8988T (cell line): Measurements from ENCODE around the gene VANGL2.

Experiments used
- DNase-seq: peaks from one replicate; pipeline ENCODE4 v3.0.0; 2011

The VANGL2 gene

DNA sequence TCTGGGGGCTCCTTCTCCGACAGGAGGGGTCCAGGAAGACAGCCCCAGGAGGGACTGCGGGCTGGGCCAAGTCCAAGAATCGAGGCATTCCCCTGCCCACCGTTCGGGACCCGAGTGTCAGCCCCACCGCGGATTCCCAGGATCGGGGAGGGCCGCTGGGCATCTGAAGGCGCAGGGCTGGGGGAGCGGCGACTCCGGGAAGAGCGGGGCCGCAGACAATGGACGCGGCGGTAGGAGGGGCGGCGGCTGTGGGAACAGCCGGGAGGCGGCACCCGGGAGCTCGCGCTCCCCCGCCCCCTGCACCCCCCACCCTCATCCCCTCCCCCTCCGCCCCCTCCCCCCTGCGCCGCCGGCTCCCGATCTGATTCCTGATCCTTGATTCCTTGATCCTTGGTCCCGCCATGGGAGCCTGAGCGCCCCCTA lies at the start of gene VANGL2:
VANGL2 (plus strand) TSS at position 342 of the 423 bp plus-strand sequence. CDS start 15,274 bp downstream, outside the sequence.
- peak; percentile 88 for DNase-seq

DNA sequence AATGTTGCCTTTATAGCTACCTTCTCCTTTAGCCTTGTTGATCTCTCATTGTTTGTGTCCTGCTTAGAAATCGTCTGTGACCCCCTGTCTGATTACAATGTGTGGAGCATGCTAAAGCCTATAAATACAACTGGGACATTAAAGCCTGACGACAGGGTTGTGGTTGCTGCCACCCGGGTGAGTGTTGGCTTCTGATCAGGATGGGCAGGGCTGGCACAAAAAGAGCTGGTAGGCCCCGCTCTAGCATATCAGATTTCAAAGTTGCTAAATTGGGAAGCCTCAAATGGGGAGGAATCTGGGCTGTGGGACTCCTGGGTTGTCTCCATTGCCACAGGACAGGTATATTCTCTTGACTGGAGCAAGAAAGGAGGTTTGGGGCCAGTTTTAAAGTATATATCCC lies 48.7 kb upstream of the VANGL2 start:
- DNase-seq: no peak

DNA sequence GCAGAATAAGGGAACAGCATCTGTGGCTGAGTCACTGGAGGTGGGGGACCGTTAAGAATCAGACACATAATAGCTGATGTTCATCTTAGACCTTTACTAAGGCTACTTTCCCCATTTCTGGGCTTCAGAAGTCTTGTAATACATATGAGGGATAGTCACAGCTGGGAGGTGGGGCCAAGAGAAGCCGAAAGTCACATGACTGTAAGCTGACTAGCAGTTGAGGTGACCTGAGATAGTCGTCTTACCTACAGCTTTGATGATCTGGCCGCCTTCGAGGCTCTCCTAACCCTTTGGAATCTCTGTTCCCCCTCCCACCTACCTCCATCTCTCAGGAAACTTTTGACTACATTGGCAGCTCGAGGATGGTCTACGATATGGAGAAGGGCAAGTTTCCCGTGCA lies 47.8 kb upstream of the VANGL2 start:
- no peak for DNase-seq

DNA sequence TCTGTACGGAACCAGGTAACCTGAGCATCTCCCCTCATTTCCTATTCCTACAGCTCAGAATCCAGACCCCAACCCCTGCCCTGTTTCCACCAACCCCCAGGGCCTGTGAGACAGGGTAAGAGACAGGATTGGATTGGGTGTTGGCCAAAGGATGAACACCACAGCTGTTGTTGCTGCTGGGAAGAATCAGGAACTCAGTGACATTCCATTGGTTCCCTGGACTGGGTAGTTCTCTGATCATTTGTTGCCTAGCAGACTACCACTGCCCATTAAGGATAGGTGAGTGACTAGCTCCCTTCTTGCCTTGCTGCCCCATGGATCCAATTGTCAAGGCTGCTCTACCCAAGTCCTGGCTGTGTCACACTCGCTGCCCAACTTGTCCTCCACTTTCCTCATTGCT lies 47.1 kb upstream of the VANGL2 start:
- DNase-seq: no peak

DNA sequence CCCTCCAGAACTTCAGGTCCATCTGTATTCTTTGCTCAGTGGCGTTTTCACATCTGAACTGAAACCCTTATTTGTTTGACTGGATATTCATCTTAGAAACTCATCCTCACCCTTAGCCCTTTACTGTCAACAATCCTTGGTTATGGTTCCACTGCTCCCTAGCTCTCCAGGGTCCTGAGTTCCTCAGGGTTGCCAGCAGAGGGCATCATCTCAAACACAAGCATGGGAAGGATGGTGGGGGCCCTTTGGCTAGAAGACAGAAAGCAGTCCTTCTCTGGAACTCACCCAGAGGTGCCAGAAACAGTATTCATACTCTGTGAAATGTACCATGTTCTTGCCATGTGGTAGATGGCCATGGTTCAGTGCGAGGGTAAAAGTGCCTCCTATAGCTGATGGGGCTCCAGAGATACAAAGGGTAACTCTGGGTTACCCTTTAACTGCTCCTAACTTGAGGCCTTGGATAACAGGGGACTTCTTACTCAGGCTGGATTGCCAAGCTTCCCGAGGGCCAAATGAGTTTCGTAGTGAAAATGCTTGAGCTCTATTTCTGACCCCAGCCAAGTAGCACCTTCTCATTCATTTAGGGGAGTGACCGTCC lies 45.9 kb upstream of the VANGL2 start:
- no peak for DNase-seq

DNA sequence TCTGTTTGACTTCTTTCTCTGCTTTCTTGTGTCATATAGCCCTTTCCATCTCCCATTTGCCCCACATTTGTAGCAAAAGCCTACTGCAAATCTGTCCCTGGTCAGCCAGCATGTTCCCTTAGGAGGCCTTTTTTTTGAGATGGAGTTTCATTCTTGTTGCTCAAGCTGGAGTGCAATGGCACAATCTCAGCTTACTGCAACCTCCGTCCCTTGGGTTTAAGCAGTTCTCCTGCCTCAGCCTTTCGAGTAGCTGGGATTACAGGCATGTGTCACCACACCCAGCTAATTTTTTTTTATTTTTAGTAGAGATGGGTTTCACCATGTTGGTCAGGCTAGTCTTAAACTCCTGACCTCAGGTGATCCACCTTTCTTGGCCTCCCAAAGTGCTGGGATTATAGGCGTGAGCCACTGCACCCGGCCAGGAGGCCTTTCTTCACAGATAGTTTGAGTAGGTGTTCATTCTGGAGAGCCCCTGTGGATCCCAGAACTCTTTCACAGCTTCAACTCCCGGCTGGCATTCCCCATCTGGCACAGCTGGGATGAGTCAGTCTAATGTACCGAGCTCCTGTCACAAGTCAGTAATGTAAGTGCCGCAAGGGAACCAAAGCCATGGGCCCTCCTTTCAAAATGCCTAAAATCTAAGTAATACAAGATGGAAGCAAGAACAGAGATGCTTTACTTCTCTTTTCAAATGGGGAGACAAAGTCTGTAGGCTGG lies 42.9 kb upstream of the VANGL2 start:
- DNase-seq: no peak

DNA sequence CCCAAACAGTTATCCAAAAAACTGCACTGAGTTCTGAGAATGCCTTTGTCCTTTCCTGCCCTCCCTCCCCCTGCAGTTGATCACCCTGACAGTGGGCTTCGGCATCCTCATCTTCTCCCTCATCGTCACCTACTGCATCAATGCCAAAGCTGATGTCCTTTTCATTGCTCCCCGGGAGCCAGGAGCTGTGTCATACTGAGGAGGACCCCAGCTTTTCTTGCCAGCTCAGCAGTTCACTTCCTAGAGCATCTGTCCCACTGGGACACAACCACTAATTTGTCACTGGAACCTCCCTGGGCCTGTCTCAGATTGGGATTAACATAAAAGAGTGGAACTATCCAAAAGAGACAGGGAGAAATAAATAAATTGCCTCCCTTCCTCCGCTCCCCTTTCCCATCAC lies 42.3 kb upstream of the VANGL2 start:
- DNase-seq: no peak

DNA sequence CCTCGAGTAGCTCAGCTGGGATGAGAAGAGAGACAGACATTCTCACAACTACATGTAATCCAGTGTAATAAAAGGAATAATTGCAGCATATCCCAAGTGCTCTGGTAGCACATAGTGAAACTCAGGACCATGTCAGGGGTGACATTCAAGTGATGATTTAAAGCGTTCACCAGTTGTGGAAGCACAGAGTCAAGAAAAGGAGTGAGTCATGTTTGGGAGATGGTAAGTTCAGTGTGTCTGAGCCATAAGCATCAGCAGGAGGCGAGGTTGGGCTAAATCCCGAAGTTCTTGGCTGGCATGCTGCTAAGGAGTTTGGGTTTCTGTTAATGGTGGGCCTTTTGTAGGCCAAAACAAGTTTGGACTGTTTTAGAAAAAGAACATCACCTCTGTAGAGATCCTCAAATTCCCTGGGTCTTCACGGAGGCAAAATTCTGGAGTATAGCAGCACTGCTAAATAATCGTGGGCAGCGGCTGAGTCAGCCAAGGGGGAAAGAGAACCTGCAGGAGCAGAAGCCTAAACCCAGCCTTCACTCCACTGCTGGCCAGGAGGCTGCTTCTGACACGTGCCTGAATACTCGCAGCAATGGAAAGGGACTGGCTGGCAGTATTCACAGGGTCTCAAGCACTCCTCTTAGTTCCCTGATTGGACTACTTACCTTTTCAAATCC lies 40.7 kb upstream of the VANGL2 start:
- DNase-seq: no peak

DNA sequence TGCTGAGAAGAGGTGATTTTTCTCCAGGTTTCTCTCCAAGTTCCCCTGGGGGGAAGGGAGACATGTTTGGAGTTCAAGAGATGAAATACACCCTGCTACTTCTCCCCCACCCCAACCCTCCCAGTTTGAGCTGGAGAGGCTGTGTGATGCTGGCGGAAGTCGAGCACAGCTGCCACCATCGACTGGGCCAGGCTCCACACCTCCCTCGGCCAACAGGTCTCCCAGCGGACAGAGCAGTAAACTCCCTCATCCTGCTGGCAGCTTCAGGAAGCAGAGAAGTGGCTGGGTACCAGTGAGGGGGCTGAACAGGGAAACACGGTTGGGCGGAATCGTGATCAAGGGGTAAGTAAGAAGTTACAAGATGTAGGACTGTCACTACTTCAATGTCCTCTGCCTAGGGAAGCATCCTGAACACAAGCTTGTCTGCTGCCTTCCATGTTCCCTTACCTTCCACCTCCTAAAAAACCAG lies 40.1 kb upstream of the VANGL2 start:
- DNase-seq: no peak

DNA sequence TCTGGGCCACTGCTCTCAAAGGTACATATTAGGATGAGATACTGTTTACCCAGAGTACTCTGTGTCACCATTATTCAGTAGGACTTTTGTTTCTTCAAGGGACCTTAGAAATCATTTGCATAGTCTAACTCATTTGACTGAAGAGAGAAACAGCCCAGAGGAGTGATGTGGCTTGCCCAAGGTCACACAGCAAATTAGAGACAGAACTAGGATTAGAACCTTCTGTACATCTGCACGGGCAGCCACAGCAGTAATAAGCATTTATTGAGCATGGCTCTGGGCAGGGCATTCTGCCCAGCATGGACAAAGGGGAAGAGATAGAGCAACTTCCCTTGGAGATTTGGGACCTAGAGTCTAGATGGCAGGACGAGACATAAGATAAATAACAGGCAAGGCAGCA lies 39.2 kb upstream of the VANGL2 start:
- no peak for DNase-seq

DNA sequence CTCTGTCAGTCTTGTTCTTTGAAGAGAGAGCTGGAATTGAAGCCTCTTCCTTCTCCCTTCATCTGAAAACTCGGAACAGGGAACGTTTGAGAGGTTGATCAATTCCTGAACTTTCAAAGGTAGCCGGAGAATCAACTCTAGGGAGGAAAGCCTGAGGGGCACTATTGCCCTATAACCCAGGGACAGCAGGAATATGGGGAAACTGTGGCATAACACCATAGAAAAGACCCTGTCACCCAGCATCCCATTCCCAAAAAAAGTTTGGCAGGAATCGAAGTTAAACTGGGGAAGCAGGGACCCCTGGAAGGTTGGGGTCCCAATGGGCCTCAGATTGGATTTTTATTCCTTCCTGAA lies 38.6 kb upstream of the VANGL2 start:
- no peak for DNase-seq

DNA sequence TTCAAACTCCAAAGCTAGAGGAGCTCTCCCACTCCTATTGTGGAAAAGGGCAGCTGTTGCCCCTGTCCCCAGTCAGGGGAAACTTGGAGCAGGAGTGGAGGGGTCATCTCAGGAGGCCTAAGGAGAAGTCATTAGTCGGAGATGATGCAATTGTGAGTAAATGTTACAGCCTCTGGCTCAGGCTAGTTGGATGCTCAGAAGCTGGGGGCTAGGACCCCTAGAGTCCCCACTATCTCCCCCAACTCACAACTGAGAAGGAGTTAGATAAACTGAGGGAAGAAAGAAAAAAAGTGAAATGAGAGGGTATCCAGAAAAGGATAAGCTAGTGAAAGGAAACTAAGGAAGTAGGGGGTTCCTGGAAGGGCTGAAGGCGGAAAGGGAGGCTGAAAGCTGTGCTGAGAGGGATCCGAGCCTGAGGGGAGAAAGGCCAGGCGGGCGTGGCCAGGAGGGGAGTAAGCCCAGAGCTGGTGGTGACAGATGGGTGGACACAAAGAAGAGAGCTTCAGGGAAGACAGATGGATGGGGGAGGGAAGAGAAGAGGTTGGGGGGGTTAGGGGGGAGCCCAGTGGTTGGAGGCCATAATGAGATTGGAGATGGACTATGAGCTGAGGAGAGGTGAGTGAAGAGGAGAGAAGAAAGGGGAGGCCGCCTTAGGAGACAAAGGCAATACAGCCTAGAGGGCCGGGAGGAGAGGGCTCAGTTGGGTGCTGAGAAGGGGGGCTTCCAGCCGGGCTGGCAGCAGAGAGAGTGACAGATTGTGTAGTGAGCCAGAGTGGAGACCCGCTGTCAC lies 38.0 kb upstream of the VANGL2 start:
- no peak for DNase-seq

DNA sequence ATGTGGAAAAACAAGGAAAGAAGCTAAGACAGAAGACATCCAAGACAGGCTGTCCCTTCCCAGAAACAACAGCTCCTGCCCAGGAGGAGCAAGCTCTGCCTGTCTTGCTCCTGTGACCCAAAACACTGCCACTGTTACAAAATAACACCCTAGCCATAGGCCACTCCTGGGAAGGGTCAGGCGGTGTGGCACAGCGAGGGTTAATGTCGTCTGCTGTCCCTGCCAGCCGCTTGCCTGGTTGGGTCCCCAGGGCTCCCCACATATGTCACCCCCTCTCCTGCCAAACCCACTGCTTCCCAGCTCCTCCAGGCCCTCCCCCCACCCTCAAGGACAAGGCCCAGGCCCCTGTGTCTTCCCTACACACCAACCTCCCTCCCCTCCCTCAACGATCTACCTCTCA lies 37.4 kb upstream of the VANGL2 start:
- no peak for DNase-seq

DNA sequence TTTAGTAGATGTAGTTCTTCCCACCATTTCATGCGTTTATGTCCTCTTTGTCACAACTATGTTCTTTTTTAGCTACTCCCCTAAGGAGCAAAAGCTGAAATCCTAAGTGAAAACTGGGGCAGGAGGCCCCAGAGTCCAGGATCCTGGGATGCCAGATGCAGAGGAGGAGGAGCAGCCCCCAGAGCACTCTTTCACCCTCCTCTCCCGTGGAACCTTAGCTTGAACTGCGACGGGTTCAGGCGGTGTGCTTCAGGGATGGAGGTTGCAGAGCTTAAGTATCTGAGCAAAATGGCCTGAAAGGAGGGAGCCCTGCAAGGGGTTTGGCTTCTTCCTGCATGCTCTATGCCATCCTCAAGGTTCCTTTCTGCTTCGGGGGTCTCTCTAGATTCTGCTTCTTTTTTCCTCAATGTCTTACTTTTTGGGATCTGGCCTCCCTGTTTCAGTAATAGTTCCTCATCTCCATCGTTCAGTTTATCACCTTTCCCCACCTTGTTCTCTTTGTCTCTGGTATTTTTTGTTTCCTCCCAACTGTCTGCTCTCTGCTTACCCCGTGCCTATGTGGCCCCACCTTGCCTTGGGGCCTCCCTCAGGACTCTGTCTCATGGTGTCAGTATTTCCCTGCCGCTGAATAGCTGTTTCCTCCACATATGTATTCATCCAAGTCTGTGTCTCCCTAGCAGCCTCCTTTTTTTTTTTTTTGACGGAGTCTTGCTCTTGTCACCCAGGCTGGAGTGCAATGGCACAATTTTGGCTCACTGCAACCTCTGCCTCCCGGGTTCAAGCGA lies 36.2 kb upstream of the VANGL2 start:
- no peak for DNase-seq

DNA sequence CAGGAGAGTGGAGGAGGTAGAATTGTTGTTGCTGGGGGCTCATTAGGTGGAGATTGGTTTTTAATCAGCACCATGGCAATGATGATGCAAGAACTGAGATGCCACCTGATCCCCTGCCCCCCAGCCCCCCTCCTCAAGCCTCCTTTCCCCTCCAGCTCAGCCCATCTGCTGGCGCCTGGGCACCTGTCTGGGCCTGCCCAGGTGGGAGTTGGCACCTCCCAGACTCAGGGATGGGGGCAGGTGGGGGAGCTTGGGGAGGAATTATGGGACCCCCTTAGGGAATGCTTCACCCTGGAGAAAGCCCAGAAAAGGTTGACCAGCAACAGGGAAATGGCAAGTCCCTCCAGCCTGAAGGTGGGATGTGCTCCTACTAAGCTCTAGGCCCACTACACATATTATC lies 35.0 kb upstream of the VANGL2 start:
- DNase-seq: no peak

DNA sequence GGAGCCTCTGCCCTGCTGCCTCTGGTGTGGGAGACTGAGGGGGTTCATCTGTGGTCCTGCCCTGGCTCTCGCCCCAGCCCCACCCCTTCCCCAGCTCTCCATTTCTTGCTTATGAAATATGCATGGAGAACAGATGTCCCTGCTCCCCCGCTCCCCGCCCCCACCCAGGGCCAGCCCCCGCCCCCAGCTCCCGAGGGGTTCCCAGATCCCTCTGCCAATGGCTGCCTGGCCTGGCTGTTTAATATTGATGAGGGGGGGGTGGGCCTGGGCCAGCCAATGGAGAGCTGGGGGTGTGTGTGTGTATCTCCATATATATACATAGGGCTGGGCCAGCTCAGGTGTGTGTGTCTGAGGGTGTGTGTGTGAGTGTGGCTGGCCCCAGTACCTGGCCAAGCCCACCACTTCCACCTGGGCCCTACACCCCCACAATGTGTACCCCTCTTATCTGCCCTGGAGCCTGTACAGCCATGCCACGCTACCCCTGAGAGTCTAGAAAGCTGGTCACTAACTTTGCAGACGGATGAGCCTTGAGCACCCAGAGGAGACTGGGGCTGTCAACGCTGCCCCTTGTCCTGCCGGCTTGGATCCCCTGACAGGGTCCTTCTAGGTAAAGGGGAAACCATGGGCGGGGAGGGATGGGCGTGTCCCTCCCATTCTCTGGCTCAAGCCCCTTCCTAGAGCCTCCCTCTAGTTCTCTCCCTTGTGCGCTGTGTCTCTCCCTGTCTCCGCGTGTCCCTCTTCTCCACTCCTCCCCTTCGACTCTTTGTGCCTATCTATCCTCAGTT lies 33.4 kb upstream of the VANGL2 start, which contains the start of gene NHLH1:
NHLH1 (plus strand) TSS at position 341 of the 785 bp plus-strand sequence. CDS start 3,661 bp downstream, outside the sequence.
- no peak for DNase-seq

DNA sequence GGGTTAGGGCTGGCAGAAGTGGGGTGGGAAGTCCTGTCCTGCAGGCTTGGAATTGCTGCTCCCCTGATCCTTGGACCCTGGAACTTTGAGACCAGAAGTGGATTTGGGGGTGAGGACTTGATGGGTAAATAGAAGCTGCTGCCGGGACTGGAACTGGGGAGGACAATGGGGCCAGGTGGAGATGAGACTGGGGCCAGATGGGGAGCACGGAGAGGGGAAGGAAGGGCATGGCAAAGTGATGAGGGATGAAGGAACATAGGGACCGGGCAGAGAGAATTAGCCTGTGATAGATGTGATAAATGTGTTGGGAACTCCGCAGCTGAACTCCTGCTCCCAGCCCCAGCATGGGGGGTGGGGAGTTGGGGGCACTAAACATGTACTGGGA lies 32.9 kb upstream of the VANGL2 start:
- no peak for DNase-seq

DNA sequence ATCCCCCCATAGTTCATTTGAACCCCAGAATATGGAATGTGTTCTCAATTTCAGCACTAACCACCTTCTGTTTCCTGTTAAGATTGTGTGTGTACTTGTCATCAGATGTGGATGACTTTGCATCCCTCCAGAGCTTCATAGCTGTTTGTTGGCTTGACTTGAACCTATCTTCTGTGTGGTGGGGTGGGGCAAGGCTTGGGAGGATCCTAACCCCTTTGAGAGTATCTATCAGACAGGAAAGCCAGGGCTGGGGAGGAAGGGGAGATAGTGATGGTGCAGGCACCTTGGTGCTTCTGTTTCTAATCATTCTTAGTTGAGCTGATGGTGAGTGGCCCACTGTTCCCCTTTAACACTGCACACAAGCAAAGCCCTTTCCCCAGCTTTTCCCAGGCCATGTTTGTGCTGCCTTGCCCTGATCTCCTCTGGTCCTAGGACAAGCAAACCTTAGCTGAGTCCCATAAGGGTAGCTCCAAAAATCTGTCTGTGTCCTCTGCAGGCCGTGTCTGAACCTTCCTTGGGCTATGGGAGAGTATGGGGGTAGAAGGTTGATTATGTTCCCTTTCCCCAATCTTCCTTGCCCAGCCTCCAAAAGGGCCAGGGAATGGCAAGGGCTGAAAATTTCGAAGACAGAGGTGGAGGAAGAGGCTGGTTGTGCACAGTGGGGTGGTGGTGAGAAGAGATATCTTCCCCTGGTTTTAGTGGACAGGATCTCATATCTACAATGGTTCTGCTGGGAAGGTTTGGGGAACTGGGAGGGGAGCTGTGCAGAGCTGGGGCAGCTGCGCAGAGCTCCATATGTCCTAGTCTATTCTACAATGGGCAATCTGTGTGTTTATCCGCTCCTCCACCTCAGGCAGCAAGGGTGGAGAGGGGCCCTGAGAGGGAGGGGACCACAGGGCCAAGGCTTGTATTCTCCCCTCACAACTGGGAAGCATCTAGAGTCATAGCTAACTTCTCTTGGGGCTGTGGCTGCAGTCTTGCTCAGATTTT lies 32.1 kb upstream of the VANGL2 start:
- no peak for DNase-seq

DNA sequence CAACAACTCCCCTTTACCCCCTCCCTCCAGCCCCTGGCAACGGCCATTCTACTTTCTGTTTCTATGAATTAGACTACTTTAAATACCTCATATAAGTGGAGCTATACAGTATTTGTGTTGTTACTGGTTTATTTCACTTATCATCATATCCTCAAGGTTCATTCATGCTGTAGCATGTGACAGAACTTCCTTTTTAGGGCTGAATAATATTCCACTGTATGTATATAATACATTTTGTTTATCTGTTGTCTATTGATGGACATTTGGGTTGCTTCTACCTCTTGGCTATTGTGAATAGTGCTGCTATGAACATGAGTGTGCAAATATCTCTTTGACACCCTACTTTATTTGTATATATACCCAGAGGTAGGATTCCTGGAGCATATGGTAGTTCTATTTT lies 31.3 kb upstream of the VANGL2 start:
- DNase-seq: no peak

DNA sequence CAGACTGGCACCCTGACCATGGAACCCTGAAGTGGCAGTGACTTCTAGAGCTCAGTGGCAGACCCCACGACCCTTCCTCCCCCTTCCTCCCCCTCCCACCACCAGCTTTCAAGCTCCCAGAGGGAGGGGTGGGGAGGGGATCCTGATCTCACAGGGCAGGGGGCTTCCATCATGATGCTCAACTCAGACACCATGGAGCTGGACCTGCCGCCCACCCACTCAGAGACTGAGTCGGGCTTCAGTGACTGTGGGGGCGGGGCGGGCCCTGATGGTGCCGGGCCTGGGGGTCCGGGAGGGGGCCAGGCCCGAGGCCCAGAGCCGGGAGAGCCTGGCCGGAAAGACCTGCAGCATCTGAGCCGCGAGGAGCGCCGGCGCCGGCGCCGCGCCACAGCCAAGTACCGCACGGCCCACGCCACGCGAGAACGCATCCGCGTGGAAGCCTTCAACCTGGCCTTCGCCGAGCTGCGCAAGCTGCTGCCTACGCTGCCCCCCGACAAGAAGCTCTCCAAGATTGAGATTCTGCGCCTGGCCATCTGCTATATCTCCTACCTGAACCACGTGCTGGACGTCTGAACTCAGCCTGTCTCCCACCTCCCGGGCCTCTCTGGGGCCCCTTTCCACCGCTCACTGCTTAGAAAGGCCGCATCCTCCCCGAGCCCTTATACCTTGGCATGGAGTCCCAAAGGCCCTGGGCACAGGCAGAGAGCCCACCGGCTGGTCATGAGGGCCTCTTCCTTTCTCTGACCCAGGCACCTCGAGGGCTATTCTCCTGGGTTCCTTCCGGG lies 29.6 kb upstream of the VANGL2 start:
- DNase-seq: no peak
